HG03060 (cell line): ENCODE data around the gene MCM7.

ENCODE experiments used
- ATAC-seq: cut with Tn5 transposase; IDR thresholded peaks from one replicate; pipeline ENCODE4 v1.9.1; 2021; ENCODE audit warnings: low read depth, moderate number of reproducible peaks; ENCODE audit not compliant: unreplicated experiment

The MCM7 gene

GRCh38 chr7:100098913-100099312 lies 2.3 kb downstream of the MCM7 start:
- ATAC-seq, result no peak

GRCh38 chr7:100095704-100096103 lies 5.5 kb downstream of the MCM7 start:
- ATAC-seq, result no peak

DNA sequence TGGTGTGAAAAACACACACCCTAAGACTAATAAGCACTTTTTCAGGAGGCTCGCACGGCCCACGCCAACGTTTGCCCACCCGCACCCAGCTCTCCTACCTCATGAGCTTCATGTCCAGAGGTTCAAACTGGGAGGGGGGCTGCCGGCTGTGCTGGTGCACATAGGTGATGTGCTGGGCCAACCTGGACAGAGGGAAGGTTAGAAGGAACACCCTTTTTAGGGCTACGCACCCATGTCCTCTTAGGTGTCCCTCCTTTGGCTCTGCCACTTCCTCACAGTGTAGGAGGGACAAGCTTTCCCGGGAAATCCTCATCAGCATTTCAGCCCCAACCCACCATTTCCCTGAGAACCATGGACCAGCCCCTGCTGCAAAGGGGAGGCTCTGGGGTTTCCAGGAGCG lies 5.9 kb downstream of the MCM7 start:
- ATAC-seq, result no peak

DNA sequence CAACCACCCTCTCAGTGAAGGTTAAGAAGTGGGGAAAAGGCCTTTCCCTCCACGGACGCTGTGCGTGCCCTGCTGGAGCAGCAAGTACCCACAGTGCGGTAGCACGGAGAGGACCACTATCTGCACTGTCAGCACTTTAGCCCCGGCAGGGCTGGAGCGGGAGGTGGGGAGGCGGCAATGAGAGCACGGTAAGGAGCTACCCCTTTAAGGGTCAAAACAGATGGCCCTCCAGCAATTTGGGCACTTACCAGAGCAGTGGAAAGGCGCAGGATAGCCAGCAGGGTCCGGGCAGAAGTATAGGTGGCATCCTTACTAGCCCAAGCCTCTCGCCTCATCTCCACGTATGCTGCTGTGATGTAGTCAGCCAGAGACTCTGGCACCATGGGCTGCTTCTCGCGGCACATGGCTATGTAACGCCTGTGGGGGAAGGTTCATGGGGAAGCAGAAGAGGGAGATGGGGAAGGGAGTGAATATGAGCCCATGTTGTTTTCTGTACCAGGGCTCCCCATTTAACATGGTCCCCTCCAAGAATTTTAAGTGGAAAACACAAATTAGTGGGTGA lies 7.2 kb downstream of the MCM7 start:
- no peak for ATAC-seq

- ATAC-seq, result no peak
Measured at GRCh38 chr7:100093498-100093897, 7.7 kb downstream of the MCM7 start.

DNA sequence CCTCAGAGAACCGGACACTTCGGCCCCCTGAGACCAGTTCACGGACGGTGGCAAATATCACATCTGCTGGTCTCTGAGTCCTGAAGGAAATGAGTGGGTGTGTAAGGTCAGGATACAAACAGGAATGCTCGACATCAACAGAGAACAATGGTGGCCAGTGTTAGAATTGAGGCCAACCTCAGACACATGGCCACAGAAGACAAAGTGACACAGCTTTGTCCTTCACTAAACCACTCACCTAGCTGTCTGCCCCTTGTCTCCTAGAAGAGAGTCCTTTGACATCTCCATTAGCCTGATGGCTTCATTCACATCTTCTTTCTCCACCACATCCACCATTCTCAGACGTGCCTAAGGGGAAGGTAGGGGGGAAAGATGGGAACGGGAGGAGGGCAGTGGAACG lies 8.1 kb downstream of the MCM7 start:
- ATAC-seq, result no peak

DNA sequence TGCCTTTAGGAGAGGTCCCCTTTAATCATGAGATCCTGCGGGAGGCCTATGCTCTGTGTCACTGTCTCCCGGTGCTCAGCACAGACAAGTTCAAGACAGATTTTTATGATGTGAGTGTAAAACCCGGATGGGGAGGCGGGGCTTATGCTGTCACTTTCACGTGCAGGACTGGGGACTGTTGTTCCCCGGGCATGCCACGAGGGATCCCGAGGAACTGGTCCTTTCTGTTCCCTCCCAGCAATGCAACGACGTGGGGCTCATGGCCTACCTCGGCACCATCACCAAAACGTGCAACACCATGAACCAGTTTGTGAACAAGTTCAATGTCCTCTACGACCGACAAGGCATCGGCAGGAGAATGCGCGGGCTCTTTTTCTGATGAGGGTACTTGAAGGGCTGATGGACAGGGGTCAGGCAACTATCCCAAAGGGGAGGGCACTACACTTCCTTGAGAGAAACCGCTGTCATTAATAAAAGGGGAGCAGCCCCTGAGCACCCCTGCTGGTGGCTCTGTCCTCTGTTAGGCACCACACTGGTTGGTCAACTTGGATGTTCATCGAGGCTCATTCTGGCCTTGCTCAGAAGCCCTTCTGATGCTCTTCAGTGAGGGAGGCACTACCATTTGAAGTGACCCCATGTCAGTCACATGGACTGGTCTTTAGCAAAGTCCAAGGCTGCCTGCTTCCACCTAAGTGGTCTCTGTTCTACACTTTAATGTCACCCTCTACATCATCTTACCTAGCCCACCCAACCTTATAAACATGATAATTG lies 9.6 kb downstream of the MCM7 start:
- no peak for ATAC-seq

GRCh38 chr7:100090527-100091410 lies 10.4 kb downstream of the MCM7 start:
- no peak for ATAC-seq

- no peak for ATAC-seq
Measured at GRCh38 chr7:100089458-100090196, 11.6 kb downstream of the MCM7 start.

GRCh38 chr7:100088621-100089457 lies 12.4 kb downstream of the MCM7 start, which contains the start of gene COPS6:
Gene COPS6, plus strand, starts transcription at chr7:100088969. Its CDS starts 22 bp downstream, at chr7:100088991.
- no peak for ATAC-seq

DNA sequence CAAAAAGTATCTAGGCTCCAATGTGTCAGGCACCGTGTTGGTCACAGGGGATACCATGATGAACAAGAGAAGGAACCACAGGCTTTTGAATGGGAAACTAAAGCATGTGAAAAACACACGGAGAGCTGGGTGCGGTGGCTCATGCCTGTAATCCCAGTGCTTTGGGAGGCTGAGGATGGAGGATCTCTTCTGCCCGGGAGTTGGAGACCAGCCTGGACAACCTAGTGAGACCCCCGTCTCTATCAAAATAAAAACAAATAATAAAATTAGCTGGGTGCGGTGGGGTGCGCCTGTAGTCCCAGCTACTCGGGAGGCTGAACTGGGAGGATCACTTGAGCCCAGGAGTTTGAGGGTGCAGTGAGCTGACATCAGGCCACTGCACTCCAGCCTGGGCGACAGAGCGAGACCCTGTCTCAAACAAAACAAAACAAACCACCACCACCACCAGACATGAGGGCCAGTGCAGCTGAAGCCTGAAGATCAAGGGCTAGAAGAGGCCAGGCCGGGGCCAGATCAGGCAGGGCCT lies 13.0 kb downstream of the MCM7 start:
- ATAC-seq, result no peak

DNA sequence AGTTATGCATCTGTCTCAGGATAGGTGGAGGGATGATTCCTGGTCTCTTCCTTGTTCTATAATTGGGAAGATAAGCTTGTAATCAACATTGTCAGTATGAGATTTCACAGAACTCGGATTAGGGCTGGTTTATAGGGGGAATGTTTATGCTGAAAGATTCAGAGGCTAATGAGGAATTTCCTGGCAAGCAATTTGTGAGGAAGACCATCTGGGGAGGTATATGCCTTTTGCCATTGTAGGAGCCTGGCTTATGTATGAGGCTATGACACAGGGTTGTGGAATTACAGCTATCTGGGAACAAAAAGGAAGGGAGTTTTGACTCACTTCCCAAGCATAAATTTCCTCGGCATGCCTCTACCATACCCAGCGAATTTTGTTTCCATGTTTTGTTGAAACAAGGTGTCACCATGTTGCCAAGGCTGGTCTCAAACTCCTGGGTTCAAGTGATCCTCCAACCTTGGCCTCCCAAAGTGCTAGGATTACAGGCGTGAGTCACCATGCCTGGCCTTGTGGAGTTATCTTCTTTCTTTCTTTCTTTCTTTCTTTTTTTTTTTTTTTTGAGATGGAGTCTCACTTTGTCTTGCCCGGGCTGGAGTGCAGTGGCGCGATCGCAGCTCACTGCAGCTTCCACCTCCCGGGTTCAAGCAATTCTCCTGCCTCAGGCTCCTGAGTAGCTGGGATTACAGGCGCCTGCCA lies 14.0 kb downstream of the MCM7 start:
- ATAC-seq, result no peak

DNA sequence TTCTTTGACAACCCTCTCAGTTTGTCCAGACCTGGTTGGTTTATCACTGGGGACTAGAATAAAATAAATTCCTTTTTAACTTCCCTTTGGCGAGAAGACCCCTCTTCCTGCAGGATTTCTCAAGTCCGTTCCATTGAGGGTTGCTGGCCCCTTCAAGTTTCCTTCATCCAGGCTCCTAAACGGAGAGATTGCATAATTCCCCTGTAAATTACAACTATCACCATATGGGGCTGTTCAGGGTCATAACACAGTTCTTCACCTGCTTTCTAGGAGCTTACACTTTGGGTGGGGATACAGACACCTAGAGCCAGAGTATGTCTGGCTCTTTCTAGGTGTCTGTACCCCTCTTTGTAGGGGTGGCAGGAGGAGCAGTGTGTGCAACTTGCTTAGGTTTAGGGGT lies 15.7 kb downstream of the MCM7 start:
- no peak for ATAC-seq

GRCh38 chr7:100082978-100083377 lies 18.2 kb downstream of the MCM7 start:
- no peak for ATAC-seq

DNA sequence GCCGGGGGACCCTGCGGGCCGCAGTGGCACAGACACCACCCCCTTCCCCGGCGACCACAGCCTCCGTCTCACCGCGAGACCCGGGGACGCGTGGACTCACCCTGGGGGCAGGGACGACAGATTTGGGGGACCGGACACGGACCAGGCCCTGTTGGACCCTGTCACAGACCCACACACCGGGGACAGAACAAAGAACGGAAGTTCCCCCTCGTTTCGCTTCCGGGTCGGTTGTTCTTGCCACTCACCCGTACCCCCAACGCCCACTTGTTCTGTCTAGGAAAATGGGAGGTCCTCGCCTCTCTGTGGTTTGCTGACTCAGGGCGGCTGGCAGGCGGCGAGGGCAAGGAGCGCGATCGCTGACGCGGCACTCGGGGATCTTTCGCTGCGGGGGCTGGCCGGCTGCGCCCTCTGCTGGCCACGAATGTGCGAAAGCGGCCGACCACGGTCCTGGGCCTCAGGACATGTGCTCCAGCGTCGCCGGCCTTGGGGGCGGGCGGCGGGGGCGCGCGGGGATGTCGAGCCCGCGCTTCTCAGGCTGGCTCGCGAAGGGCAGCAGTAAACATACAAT lies 19.6 kb downstream of the MCM7 start, which contains the start of gene ZNF3:
ZNF3 (minus strand) TSS at position 189 of the 568 bp plus-strand sequence. CDS start 4,366 bp downstream, outside the sequence.
- peak; percentile 84 for ATAC-seq

- ATAC-seq, result no peak
Measured at GRCh38 chr7:100080907-100081534, 20.2 kb downstream of the MCM7 start.

- ATAC-seq, result no peak
Measured at GRCh38 chr7:100079024-100079560, 22.1 kb downstream of the MCM7 start.

- no peak for ATAC-seq
Measured at GRCh38 chr7:100077205-100077604, 24.0 kb downstream of the MCM7 start.
